ENCODE data around the gene TMC7. TPM values are rescaled to one million over a fixed set of nuclear protein-coding genes. Genes with fewer than 3 reads are reported as not detected.

Gene TMC7
- total and polyA plus RNA-seq, 2 of the 13 experiments (the other 11 are each of a cell fraction or from before 2014, with no cell fraction given), result 1.2 to 5.1 TPM

- TF ChIP-seq ZHX1 (CRISPR knock-in tag; IDR thresholded peaks at IDR 0.05; ENCODE audit: low read depth), result 0 out of 2 replicates have a peak, but pooled peaks have one; percentile 57
- TF ChIP-seq GMEB2 (CRISPR knock-in tag; IDR thresholded peaks at IDR 0.05; ENCODE audit: low read depth), result no peak
- TF ChIP-seq ZNF749 (CRISPR knock-in tag; IDR thresholded peaks at IDR 0.05; ENCODE audit: borderline replicate concordance), result peak; percentile 83
- peak; percentile 80; the same call in 1 of the 2 replicates for TF ChIP-seq ZNF335 (CRISPR knock-in tag; IDR thresholded peaks at IDR 0.05)
- TF ChIP-seq ISL2 (CRISPR knock-in tag; IDR thresholded peaks at IDR 0.05), result peak; percentile 67; the same call in 1 of the 2 replicates
- peak; percentile 45; the same call in 1 of the 2 replicates for TF ChIP-seq ZNF274 (CRISPR knock-in tag; IDR thresholded peaks at IDR 0.05)
- peak; percentile 75 for TF ChIP-seq CREM (IDR thresholded peaks at IDR 0.05)
- TF ChIP-seq CREM (CRISPR knock-in tag; IDR thresholded peaks at IDR 0.05), result no peak
- peak; percentile 97 for TF ChIP-seq ZSCAN21 (CRISPR knock-in tag; IDR thresholded peaks at IDR 0.05; ENCODE audit: borderline replicate concordance)
- TF ChIP-seq BORCS8-MEF2B (CRISPR knock-in tag; IDR thresholded peaks at IDR 0.05), result peak; percentile 51; the same call in 1 of the 2 replicates
- peak; percentile 98 for TF ChIP-seq ZNF414 (CRISPR knock-in tag; IDR thresholded peaks at IDR 0.05)
- TF ChIP-seq SAP130 (CRISPR knock-in tag; IDR thresholded peaks at IDR 0.05; ENCODE audit: low read depth), result peak; percentile 100
- peak; percentile 43; the same call in 1 of the 2 replicates for TF ChIP-seq KDM1A (CRISPR knock-in tag; IDR thresholded peaks at IDR 0.05)
- TF ChIP-seq HOXA3 (CRISPR knock-in tag; IDR thresholded peaks at IDR 0.05), result peak; percentile 91
- TF ChIP-seq ZNF839 (CRISPR knock-in tag; IDR thresholded peaks at IDR 0.05; ENCODE audit: borderline replicate concordance), result peak; percentile 21; the same call in 1 of the 2 replicates
- TF ChIP-seq SNAPC2 (CRISPR knock-in tag; IDR thresholded peaks at IDR 0.05), result peak; percentile 85
- peak; percentile 84 for TF ChIP-seq NFYC (CRISPR knock-in tag; IDR thresholded peaks at IDR 0.05)
- peak; percentile 95 for TF ChIP-seq AKAP8 (CRISPR knock-in tag; IDR thresholded peaks at IDR 0.05)
- no peak for TF ChIP-seq ZNF234 (CRISPR knock-in tag; conservative IDR thresholded peaks at IDR 0.05)
- TF ChIP-seq ZBTB1 (CRISPR knock-in tag; IDR thresholded peaks at IDR 0.05; ENCODE audit: borderline replicate concordance), result no peak
- peak; percentile 75 for TF ChIP-seq ZNF3 (CRISPR knock-in tag; IDR thresholded peaks at IDR 0.05)
- TF ChIP-seq ZNF496 (CRISPR knock-in tag; IDR thresholded peaks at IDR 0.05; ENCODE audit: insufficient replicate concordance), result no peak
- peak; percentile 36; the same call in 1 of the 2 replicates for TF ChIP-seq GZF1 (CRISPR knock-in tag; IDR thresholded peaks at IDR 0.05)
- TF ChIP-seq TP53 (CRISPR knock-in tag; conservative IDR thresholded peaks at IDR 0.05), result no peak
These were observed 22.1 kb downstream of the TMC7 start (continued) for GRCh38 chr16:19005561-19006445.
